K562 (cell line): ENCODE results near the gene AKAP10. TPM values are rescaled to one million over a fixed set of nuclear protein-coding genes. Genes with fewer than 3 reads are reported as not detected.

Source experiments
- ADNP ChIP-seq: fragments of 200-800 bp; sonication (Bioruptor generic); IDR thresholded peaks from 2 replicates; pipeline ENCODE4 v1.6.1; 2016; ENCODE audit warnings: missing genetic modification characterization, missing compliant biosample characterization
- ARNT ChIP-seq, 2 experiments: fragments of 450-650 bp; IDR thresholded peaks; 2 replicates each; pipeline ENCODE4 v1.6.1; 2016; ENCODE audit warnings: mild to moderate bottlenecking in 1 of 2
- CEBPG ChIP-seq, 3 experiments: fragments of 200-800 bp in 1 of 3; sonication (Bioruptor generic) in 1 of 3; sonication (generic) in 1 of 3; formaldehyde crosslinking in 1 of 3; IDR thresholded peaks in 2 of 3; conservative IDR thresholded peaks in 1 of 3; 2 replicates each; pipeline versions ENCODE4 v1.6.1 to v1.8.0; 2016 to 2022; ENCODE audit warnings: missing compliant biosample characterization in 2 of 3, missing genetic modification characterization in 2 of 3, mild to moderate bottlenecking in 1 of 3, missing genetic modification reagents in 1 of 3
- ELF2 ChIP-seq: fragments of 250-450 bp; sonication (Bioruptor Pico); IDR thresholded peaks from 2 replicates; pipeline ENCODE4 v1.5.0; 2021; ENCODE audit warnings: mild to moderate bottlenecking
- GATA2 ChIP-seq: sonication (generic); formaldehyde crosslinking; IDR thresholded peaks from 2 replicates; pipeline ENCODE4 v1.4.0; 2020; ENCODE audit warnings: mild to moderate bottlenecking, missing genetic modification reagents
- HDAC8 ChIP-seq: fragments of 450-650 bp; IDR thresholded peaks from 2 replicates; pipeline ENCODE4 v1.6.1; 2016; ENCODE audit warnings: mild to moderate bottlenecking, missing genetic modification characterization, moderate library complexity, missing compliant biosample characterization
- HDGF ChIP-seq: fragments of 450-650 bp; IDR thresholded peaks from 2 replicates; pipeline ENCODE4 v1.6.1; 2016
- IRF2 ChIP-seq: sonication (generic); formaldehyde crosslinking; IDR thresholded peaks from 2 replicates; pipeline ENCODE4 v1.8.1; 2022; ENCODE audit warnings: mild to moderate bottlenecking, missing genetic modification reagents
- MTF1 ChIP-seq: fragments of 250-450 bp; sonication (Bioruptor Pico); IDR thresholded peaks from 2 replicates; pipeline ENCODE4 v1.9.0; 2021; ENCODE audit warnings: moderate library complexity, mild to moderate bottlenecking, inconsistent platforms, borderline replicate concordance
- RBM34 ChIP-seq: fragments of 200-400 bp; formaldehyde crosslinking; IDR thresholded peaks from 2 replicates; pipeline ENCODE4 v1.6.1; 2018; ENCODE audit warnings: low read length, borderline replicate concordance; ENCODE audit not compliant: insufficient read depth
- RNF2 ChIP-seq: sonication (generic); IDR thresholded peaks from 2 replicates; pipeline ENCODE4 v1.6.1; 2016
- TBL1XR1 ChIP-seq, 2 experiments: IDR thresholded peaks; 2 replicates each; pipeline ENCODE4 v1.6.1; 2012; ENCODE audit warnings: improper control_type of control experiment in 2 of 2, low read length in 2 of 2, mild to moderate bottlenecking in 1 of 2
- XRCC4 ChIP-seq: IDR thresholded peaks from one replicate; pipeline ENCODE4 v1.6.1; 2011; ENCODE audit not compliant: insufficient read depth, insufficient read length; ENCODE audit errors: extremely low read depth
- ZC3H11A ChIP-seq: IDR thresholded peaks from 2 replicates; pipeline ENCODE4 v1.6.1; 2012; ENCODE audit warnings: low read depth, low read length, improper control_type of control experiment
- ZEB2 ChIP-seq: fragments of 450-650 bp; IDR thresholded peaks from 2 replicates; pipeline ENCODE4 v1.6.1; 2016
- ZNF140 ChIP-seq: fragments of 250-450 bp; sonication (Bioruptor Pico); IDR thresholded peaks from 2 replicates; pipeline ENCODE4 v1.8.0; 2021; ENCODE audit warnings: moderate library complexity, mild to moderate bottlenecking, inconsistent platforms
- ZNF263 ChIP-seq: sonication (generic); formaldehyde crosslinking; IDR thresholded peaks from 2 replicates; pipeline ENCODE4 v1.8.0; 2022; ENCODE audit warnings: mild to moderate bottlenecking, missing genetic modification reagents, borderline replicate concordance
- polyA plus RNA-seq, 8 experiments: library from polyadenylated mRNA; depleted of rRNA in 4 of 8; stranded (reverse) in 5 of 8; unstranded in 3 of 8; fragments of >200 nt; fragmentation: Nextera tagmentation in 2 of 8; fragmentation: Illumina TruSeq in 1 of 8; extraction: Ambion mirVana in 2 of 8; extraction: Trizol in 1 of 8; gene quantifications; 2 replicates each; pipeline versions ENCODE4 v1.2.1 to v1.2.3, GENCODE V29; 2011 to 2014; ENCODE audit warnings: inconsistent platforms in 1 of 8, missing spikeins in 1 of 8
- total RNA-seq, 7 experiments: library from RNA; depleted of rRNA in 6 of 7; stranded (reverse); fragments of >200 nt in 6 of 7; fragmentation: Illumina TruSeq in 2 of 7; extraction: Trizol in 2 of 7; gene quantifications; 2 replicates each; pipeline versions ENCODE4 v1.2.1 to v1.2.3, GENCODE V29; 2011 to 2021; ENCODE audit warnings: low replicate concordance in 1 of 7
- TF ChIP-seq, protein P1 (sequence below): fragments of 250-450 bp; sonication (Bioruptor Pico); IDR thresholded peaks from 2 replicates; pipeline ENCODE4 v1.9.0; 2021; ENCODE audit warnings: mild to moderate bottlenecking, inconsistent platforms
- TF ChIP-seq, protein P2 (sequence below): fragments of 450-650 bp; IDR thresholded peaks from 2 replicates; pipeline ENCODE4 v1.6.1; 2017; ENCODE audit warnings: antibody characterized with exemption
- TF ChIP-seq, protein P3 (sequence below): sonication (generic); IDR thresholded peaks from 2 replicates; pipeline ENCODE4 v1.6.1; 2016
- TF ChIP-seq, protein P4 (sequence below): sonication (generic); formaldehyde crosslinking; IDR thresholded peaks from 2 replicates; pipeline ENCODE4 v1.8.0; 2023; ENCODE audit warnings: mild to moderate bottlenecking, missing genetic modification reagents

The AKAP10 gene
- total and polyA plus RNA-seq, 9 of the 15 experiments (the other 6 are each of a cell fraction or from before 2014, with no cell fraction given): 4.0 to 20.3 (median 8.2) TPM

DNA sequence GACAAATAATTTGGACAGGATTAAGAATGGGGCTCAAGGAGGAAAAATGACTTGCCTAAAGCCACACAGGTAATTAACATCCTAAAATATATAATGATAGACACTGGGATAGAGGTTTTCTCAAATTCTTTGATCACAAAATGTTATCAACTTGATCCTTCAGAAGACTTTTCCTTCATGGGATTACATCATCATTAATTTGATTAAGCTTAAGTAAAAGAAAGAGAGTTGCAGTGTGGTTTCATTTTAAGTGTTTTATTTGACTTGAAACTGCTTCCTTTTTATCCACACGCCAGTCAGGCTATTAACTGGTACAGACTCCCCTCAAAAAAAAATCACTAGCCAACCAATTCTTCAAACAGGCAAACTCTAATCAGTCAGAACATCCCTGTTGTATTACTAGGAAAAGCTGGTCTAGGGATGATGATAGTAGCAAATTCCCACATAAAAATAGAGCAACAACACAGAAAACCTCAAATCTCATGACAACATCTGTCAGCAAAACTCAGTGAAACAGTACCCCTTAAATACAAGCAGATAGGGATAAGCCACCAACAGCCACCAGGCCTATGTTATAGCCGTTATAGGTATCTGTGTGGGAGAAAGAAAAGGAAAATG, 32.5 kb downstream of the AKAP10 start (continued):
- TF ChIP-seq RBM34: no peak
- TF ChIP-seq RNF2: no peak
- TF ChIP-seq IRF2 (CRISPR knock-in tag): no peak
- TF ChIP-seq GATA2 (CRISPR knock-in tag): no peak; the same call in 1 of the 2 replicates
- no peak for TF ChIP-seq XRCC4
- no peak for TF ChIP-seq ZNF263 (CRISPR knock-in tag)
- TF ChIP-seq HDGF: no peak
- no peak for TF ChIP-seq ELF2 (CRISPR knock-in tag)
- TF ChIP-seq, protein P1, sequence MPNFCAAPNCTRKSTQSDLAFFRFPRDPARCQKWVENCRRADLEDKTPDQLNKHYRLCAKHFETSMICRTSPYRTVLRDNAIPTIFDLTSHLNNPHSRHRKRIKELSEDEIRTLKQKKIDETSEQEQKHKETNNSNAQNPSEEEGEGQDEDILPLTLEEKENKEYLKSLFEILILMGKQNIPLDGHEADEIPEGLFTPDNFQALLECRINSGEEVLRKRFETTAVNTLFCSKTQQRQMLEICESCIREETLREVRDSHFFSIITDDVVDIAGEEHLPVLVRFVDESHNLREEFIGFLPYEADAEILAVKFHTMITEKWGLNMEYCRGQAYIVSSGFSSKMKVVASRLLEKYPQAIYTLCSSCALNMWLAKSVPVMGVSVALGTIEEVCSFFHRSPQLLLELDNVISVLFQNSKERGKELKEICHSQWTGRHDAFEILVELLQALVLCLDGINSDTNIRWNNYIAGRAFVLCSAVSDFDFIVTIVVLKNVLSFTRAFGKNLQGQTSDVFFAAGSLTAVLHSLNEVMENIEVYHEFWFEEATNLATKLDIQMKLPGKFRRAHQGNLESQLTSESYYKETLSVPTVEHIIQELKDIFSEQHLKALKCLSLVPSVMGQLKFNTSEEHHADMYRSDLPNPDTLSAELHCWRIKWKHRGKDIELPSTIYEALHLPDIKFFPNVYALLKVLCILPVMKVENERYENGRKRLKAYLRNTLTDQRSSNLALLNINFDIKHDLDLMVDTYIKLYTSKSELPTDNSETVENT (CRISPR knock-in tag): no peak
- no peak for TF ChIP-seq ADNP
- no peak for TF ChIP-seq CEBPG (CRISPR knock-in tag; IDR thresholded peaks at IDR 0.05)
- TF ChIP-seq CEBPG (tag; conservative IDR thresholded peaks at IDR 0.05 in 1 of 2, IDR thresholded peaks at IDR 0.05 in 1 of 2): no peak; a peak in 1 of 4 replicates
- no peak for TF ChIP-seq ZC3H11A
- no peak for TF ChIP-seq ZEB2
- TF ChIP-seq ARNT (IDR thresholded peaks at IDR 0.05): no peak
- no peak for TF ChIP-seq ZNF140
- no peak for TF ChIP-seq HDAC8 (tag)
- no peak for TF ChIP-seq MTF1 (CRISPR knock-in tag)
- TF ChIP-seq, protein P2, sequence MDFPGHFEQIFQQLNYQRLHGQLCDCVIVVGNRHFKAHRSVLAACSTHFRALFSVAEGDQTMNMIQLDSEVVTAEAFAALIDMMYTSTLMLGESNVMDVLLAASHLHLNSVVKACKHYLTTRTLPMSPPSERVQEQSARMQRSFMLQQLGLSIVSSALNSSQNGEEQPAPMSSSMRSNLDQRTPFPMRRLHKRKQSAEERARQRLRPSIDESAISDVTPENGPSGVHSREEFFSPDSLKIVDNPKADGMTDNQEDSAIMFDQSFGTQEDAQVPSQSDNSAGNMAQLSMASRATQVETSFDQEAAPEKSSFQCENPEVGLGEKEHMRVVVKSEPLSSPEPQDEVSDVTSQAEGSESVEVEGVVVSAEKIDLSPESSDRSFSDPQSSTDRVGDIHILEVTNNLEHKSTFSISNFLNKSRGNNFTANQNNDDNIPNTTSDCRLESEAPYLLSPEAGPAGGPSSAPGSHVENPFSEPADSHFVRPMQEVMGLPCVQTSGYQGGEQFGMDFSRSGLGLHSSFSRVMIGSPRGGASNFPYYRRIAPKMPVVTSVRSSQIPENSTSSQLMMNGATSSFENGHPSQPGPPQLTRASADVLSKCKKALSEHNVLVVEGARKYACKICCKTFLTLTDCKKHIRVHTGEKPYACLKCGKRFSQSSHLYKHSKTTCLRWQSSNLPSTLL: no peak
- TF ChIP-seq, protein P3, sequence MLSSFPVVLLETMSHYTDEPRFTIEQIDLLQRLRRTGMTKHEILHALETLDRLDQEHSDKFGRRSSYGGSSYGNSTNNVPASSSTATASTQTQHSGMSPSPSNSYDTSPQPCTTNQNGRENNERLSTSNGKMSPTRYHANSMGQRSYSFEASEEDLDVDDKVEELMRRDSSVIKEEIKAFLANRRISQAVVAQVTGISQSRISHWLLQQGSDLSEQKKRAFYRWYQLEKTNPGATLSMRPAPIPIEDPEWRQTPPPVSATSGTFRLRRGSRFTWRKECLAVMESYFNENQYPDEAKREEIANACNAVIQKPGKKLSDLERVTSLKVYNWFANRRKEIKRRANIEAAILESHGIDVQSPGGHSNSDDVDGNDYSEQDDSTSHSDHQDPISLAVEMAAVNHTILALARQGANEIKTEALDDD: no peak
- 0 out of 4 replicates have a peak, but pooled peaks of 1 of the 2 experiments have one; percentile 13 for TF ChIP-seq TBL1XR1 (IDR thresholded peaks at IDR 0.05; ENCODE audit: low read length in 2 of 2)
- TF ChIP-seq, protein P4, sequence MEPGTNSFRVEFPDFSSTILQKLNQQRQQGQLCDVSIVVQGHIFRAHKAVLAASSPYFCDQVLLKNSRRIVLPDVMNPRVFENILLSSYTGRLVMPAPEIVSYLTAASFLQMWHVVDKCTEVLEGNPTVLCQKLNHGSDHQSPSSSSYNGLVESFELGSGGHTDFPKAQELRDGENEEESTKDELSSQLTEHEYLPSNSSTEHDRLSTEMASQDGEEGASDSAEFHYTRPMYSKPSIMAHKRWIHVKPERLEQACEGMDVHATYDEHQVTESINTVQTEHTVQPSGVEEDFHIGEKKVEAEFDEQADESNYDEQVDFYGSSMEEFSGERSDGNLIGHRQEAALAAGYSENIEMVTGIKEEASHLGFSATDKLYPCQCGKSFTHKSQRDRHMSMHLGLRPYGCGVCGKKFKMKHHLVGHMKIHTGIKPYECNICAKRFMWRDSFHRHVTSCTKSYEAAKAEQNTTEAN (CRISPR knock-in tag): no peak
